OCI-LY7 (cell line): ENCODE results near the gene HMSD.

Experiments
- CTCF ChIP-seq: fragments of 200-600 bp; sonication (generic); conservative IDR thresholded peaks from 2 replicates; pipeline ENCODE4 v1.5.1; 2014; ENCODE audit warnings: mild to moderate bottlenecking, antibody characterized with exemption, low read length, moderate library complexity, mixed read lengths
- EZH2phosphoT487 ChIP-seq: fragments of 200-600 bp; sonication (generic); IDR thresholded peaks from 2 replicates; pipeline ENCODE4 v1.6.1; 2018; ENCODE audit warnings: low read depth, borderline replicate concordance, mild to moderate bottlenecking, mixed run types, antibody characterized with exemption, low read length, moderate library complexity, mixed read lengths

DNA sequence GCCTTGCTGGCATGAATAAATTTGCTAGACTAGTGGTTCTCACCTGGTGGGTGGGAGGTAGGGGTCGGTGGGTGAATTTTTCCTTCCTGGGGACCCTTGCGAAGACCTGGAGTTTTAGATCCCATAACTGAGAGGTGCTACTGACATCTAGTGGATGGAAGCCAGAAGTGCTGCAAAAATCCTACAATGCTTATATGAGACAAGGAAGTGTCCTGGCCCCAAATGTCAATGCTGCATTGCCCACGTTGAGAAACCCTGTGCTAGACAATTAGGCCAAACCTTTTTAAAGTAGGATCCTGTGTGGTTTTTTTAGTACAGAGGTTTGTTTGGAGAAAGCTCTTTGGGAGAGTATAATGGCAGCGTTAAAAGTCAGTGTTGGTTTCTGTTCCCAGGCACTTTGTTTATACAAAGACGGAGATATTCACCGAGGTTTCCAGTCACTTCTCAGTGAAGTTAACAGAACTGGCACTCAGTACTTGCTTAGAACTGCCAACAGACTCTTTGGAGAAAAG lies 30.4 kb downstream of the HMSD start:
- peak; percentile 81 for TF ChIP-seq CTCF
- no peak for TF ChIP-seq EZH2phosphoT487
